Measurements from ENCODE around the gene EFNA2. TPM values are rescaled to one million over a fixed set of nuclear protein-coding genes. Genes with fewer than 3 reads are reported as not detected.

Gene EFNA2
- total RNA-seq, 4 donors from 2014 or later, result not detected

GRCh38 chr19:1251330-1252220, 34.1 kb upstream of the EFNA2 start:
- no peak for TF ChIP-seq CTCF (IDR thresholded peaks at IDR 0.05; ENCODE audit: low read depth)

GRCh38 chr19:1252221-1252820, 33.4 kb upstream of the EFNA2 start:
- TF ChIP-seq CTCF (IDR thresholded peaks at IDR 0.05; ENCODE audit: low read depth), result no peak

DNA sequence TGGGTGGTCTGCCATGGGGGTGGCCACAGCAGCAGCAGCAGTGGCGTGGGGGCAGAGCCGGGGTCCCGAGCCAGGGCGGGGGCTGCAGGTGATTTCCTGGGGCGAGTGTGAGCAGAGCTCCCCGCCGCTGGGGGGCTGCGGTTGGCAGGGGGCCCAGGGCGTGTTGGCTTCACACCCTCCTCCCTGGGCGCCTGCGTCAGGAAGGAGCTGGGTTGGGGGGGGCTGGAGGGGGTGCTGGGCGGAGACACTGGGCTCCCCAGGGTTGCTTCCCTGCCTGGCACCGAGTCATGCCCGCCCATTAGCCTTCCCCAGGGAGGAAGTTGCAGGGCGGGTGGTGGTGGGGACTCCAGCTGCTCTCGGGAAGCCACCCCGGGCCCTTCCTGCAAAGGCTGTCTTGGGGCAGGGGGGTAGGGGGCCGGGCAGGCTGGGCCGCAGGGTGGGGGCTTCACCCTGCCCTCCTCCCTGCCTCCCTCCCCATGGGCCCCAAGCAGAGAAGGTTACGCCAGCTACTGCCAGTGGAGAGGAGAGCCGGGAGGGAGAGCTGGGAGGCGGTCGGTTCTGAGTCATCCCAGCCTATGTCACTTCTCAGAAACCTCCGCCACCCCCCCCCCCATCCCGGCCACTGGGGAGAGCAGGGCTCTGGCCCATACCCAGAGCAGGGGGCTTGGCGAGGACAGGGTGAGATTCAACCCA, 32.7 kb upstream of the EFNA2 start:
- no peak for TF ChIP-seq CTCF (IDR thresholded peaks at IDR 0.05; ENCODE audit: low read depth)

DNA sequence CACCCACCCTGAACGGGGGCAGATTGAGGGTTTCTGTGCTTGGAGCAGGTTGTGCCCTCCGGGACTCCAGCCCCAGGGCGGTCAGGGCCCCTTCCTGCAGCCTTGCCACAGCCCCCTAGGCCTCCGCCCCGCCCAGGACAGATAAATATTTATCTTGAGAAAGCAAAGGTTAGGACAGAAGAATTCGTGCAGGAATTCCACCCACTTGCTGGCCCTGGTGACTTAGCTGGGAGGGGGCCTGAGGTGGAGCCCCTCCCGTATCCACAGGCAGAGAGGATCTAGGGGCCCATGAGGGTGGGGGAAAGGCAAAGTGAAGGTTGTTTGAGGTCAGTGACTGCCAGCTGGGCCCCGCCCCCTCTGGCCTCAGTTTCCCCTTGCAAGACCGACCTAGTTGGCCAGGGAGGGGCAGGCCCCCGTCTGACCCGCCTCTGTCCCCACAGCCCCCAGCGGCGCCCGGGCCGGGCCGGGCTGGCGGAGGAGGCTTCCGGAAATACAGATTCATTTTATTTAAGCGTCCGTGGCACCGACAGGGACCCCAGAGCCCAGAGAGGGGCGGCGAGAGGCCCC, 32.1 kb upstream of the EFNA2 start:
- TF ChIP-seq CTCF (IDR thresholded peaks at IDR 0.05; ENCODE audit: low read depth), result no peak

GRCh38 chr19:1254081-1254527, 31.6 kb upstream of the EFNA2 start:
- TF ChIP-seq CTCF (IDR thresholded peaks at IDR 0.05; ENCODE audit: low read depth), result no peak

- TF ChIP-seq CTCF (IDR thresholded peaks at IDR 0.05; ENCODE audit: low read depth), result no peak
These were observed 31.0 kb upstream of the EFNA2 start for GRCh38 chr19:1254530-1255185.
